Lower leg skin (tissue), 3 donors: Measurements from ENCODE around the gene CELF2.

Experiments used
- CTCF ChIP-seq, 3 donors: fragments of 450-650 bp; IDR thresholded peaks; one replicate each; pipeline ENCODE4 v1.5.1; 2016; ENCODE audit warnings: antibody characterized with exemption in 3 of 3, mild to moderate bottlenecking in 3 of 3, moderate library complexity in 2 of 3
- POLR2A ChIP-seq, 2 donors: fragments of 450-650 bp; IDR thresholded peaks; one replicate each; pipeline ENCODE4 v1.6.1; 2016 to 2017; ENCODE audit warnings: antibody characterized with exemption in 2 of 2, mild to moderate bottlenecking in 1 of 2, moderate library complexity in 1 of 2

GRCh38 chr10:11045995-11046775, 28.5 kb downstream of the CELF2 start:
- TF ChIP-seq CTCF (IDR thresholded peaks at IDR 0.05) (no peak), POLR2A (IDR thresholded peaks at IDR 0.05) (no peak)
